GM18517 (cell line): ENCODE data around the gene OLFM4.

ENCODE experiments used
- ATAC-seq: cut with Tn5 transposase; IDR thresholded peaks from one replicate; pipeline ENCODE4 v1.9.1; 2021; ENCODE audit warnings: mild to moderate bottlenecking, moderate library complexity; ENCODE audit not compliant: unreplicated experiment

Gene OLFM4

GRCh38 chr13:53014495-53015443, 13.8 kb upstream of the OLFM4 start:
- no peak for ATAC-seq

- ATAC-seq: no peak
Observed at GRCh38 chr13:53015971-53016370, 12.6 kb upstream of the OLFM4 start.

GRCh38 chr13:53017433-53017970, 11.1 kb upstream of the OLFM4 start:
- no peak for ATAC-seq

GRCh38 chr13:53018690-53019647, 9.6 kb upstream of the OLFM4 start:
- ATAC-seq: no peak

GRCh38 chr13:53020764-53021335, 7.8 kb upstream of the OLFM4 start:
- no peak for ATAC-seq

GRCh38 chr13:53023246-53023645, 5.4 kb upstream of the OLFM4 start:
- no peak for ATAC-seq

GRCh38 chr13:53028063-53028462, 550 bp upstream of the OLFM4 start:
- ATAC-seq: no peak

GRCh38 chr13:53032849-53033248, 4.2 kb downstream of the OLFM4 start:
- ATAC-seq: no peak

GRCh38 chr13:53038993-53039392, 10.4 kb downstream of the OLFM4 start:
- ATAC-seq: no peak

GRCh38 chr13:53041968-53042516, 13.4 kb downstream of the OLFM4 start:
- ATAC-seq: no peak

- ATAC-seq: no peak
Observed at GRCh38 chr13:53042877-53043276, 14.3 kb downstream of the OLFM4 start.

GRCh38 chr13:53043398-53043797, 14.8 kb downstream of the OLFM4 start:
- no peak for ATAC-seq

- ATAC-seq: no peak
Observed at GRCh38 chr13:53045189-53045588, 16.6 kb downstream of the OLFM4 start.

- no peak for ATAC-seq
Observed at GRCh38 chr13:53048880-53049279, 20.3 kb downstream of the OLFM4 start.

- ATAC-seq: no peak
Observed at GRCh38 chr13:53050151-53050550, 21.5 kb downstream of the OLFM4 start.

GRCh38 chr13:53052675-53053074, 24.1 kb downstream of the OLFM4 start:
- no peak for ATAC-seq

- ATAC-seq: no peak
Observed at GRCh38 chr13:53054569-53054968, 26.0 kb downstream of the OLFM4 start.

GRCh38 chr13:53058065-53058679, 29.6 kb downstream of the OLFM4 start:
- ATAC-seq: no peak

GRCh38 chr13:53060840-53061490, 32.4 kb downstream of the OLFM4 start:
- ATAC-seq: no peak

- no peak for ATAC-seq
Observed at GRCh38 chr13:53064731-53065130, 36.1 kb downstream of the OLFM4 start.
